ENCODE measurements around the gene RNF182. TPM values are rescaled to one million over a fixed set of nuclear protein-coding genes. Genes with fewer than 3 reads are reported as not detected.

Gene RNF182
- total RNA-seq, 2 experiments from 2014 or later = not detected

DNA sequence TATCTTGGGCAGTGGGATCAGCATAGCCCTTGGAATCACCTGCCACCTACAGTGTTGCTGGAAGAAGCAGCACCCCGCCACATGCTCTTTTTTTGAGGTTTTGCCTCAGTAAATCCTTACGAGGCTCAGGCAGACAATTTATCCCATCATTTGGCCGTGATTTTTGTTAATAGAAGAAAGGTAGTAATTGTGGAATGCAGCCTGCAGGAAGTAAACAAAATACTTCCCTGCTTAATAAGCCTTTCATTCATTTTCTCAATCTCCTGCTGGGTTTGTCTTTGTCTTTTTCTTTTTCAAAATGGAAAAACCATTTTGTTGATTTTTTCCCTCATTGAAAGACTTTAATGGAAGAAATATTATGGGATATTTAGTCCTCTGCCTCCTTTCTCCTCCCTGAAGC, 99.1 kb downstream of the RNF182 start:
- peaks cover 6% of the 10 kb centered on the region for H3K27me3 Mint-ChIP-seq
- H3K4me3 Mint-ChIP-seq = no peak overlapping the region
- no peaks in the 10 kb centered on the region for H3K9me3 Mint-ChIP-seq (ENCODE audit: low read depth)
- POLR2A ChIA-PET = no interaction called here
- H3K36me3 Mint-ChIP-seq (ENCODE audit: low read depth) = no peaks in the 10 kb centered on the region
- CTCF ChIA-PET = no interaction called here
- H3K4me1 Mint-ChIP-seq = no peaks in the 10 kb centered on the region
- intact Hi-C loops (cut with DNase I, micrococcal nuclease) = no loop called here
- H3K27ac Mint-ChIP-seq = no peak overlapping the region
- ATAC-seq (no peak), DNase-seq (no peak)

DNA sequence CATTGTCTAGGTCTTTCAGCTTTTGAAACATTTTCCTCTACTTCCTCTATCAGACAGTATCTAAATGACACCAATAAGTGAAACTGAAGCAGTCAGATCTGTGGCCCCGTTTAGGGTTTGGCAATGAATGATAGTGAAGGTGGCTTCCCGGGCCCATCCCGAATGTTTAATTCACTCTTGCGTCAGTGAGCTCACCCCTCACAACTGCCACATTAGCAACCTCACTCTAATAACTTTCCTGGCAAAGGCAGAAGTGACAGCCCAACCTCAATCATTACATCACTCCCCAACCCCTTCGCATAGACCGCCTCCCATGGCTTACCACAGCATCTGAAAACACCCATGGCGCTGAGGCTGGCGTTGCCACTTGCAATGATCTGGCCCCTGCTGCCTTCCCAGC, 100.4 kb downstream of the RNF182 start:
- H3K27me3 Mint-ChIP-seq = peaks cover 8% of the 10 kb centered on the region
- H3K27ac Mint-ChIP-seq = no peak overlapping the region
- no peaks in the 10 kb centered on the region for H3K36me3 Mint-ChIP-seq (ENCODE audit: low read depth)
- CTCF ChIA-PET = interaction anchor here (0.8 to 2.1 kb wide), 3 partner anchors 12 to 117 kb away, joined by 3 to 5 read pairs (median 4); no protein-coding TSS in a partner anchor
- H3K4me1 Mint-ChIP-seq = no peaks in the 10 kb centered on the region
- intact Hi-C loops (cut with DNase I, micrococcal nuclease) = no loop called here
- H3K9me3 Mint-ChIP-seq (ENCODE audit: low read depth) = no peaks in the 10 kb centered on the region
- ATAC-seq = peak; percentile 51
- peak; percentile 13 for DNase-seq
- POLR2A ChIA-PET = interaction anchor here (0.6 kb wide), 1 partner anchor 707 kb away, joined by 3 read pairs; no protein-coding TSS in a partner anchor
- no peak overlapping the region for H3K4me3 Mint-ChIP-seq

GRCh38 chr6:14026831-14027539, 102.2 kb downstream of the RNF182 start:
- intact Hi-C loops (cut with DNase I, micrococcal nuclease) = no loop called here
- no peaks in the 10 kb centered on the region for H3K36me3 Mint-ChIP-seq (ENCODE audit: low read depth)

DNA sequence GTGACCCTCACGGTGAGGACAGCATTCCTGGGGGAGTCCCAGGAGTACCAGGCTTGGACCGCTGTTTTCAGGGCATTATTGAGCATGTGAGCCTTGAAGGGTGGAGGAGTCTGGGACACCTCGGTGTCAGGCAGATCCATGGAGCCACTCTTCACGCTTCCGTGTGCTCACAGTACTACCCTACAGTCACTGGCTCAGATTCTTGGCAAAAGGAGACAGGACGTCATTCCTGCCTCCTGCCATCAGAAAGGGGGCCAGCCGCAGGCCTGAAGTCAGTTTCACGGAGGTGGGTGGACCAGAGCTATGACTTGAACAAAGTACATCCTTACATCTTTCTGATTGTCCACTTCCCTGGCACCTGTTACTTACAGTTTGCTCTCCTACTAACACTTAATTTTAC, 103.9 kb downstream of the RNF182 start:
- POLR2A ChIA-PET = no interaction called here
- Mint-ChIP-seq H3K27ac (no peak overlapping the region), H3K4me1 (no peaks in the 10 kb centered on the region), H3K27me3 (peaks cover 11% of the 10 kb centered on the region), H3K36me3 (ENCODE audit: low read depth) (no peaks in the 10 kb centered on the region), H3K4me3 (no peak overlapping the region), H3K9me3 (ENCODE audit: low read depth) (no peaks in the 10 kb centered on the region)
- CTCF ChIA-PET = interaction anchor here (0.7 kb wide), 1 partner anchor 243 kb away, joined by 3 read pairs; no protein-coding TSS in a partner anchor
- ATAC-seq (no peak), DNase-seq (no peak)
- intact Hi-C loops (cut with DNase I, micrococcal nuclease) = no loop called here

More at GRCh38 chr6:14026831-14027539, 102.2 kb downstream of the RNF182 start:
- H3K9me3 Mint-ChIP-seq (ENCODE audit: low read depth) = no peaks in the 10 kb centered on the region
- H3K27ac Mint-ChIP-seq = no peak overlapping the region
- H3K27me3 Mint-ChIP-seq = peaks cover 11% of the 10 kb centered on the region
- no peak overlapping the region for H3K4me3 Mint-ChIP-seq
- DNase-seq = no peak
- H3K4me1 Mint-ChIP-seq = no peaks in the 10 kb centered on the region
- ChIA-PET POLR2A (no interaction called here), CTCF (interaction anchor here (0.8 to 2.1 kb wide), 3 partner anchors 11 to 118 kb away, joined by 3 to 5 read pairs (median 4); no protein-coding TSS in a partner anchor)
- ATAC-seq = no peak

DNA sequence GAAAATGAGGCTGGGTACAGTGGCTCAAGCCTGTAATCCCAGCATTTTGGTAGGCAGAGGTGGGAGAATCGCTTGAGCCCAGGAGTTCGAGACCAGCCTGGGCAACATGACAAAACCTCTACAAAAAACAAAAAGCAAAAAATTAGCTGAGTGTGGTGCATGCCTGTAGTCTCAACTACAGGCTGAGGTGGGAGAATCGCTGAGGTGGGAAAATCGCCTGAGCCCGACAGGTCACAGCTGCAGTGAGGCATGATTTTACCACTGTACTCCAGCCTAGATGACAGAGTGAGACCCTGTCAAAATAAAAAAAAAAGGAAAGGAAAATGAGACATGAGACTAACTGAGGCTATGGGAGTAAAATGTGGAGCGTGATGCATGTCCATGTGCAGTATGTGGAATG, 104.9 kb downstream of the RNF182 start:
- ChIA-PET POLR2A (no interaction called here), CTCF (interaction anchor here (0.6 to 3.2 kb wide), 5 partner anchors 9 to 1031 kb away, joined by 3 to 13 read pairs (median 3); no protein-coding TSS in a partner anchor)

More for the DNA sequence above, 104.9 kb downstream of the RNF182 start:
- no peak for ATAC-seq
- Mint-ChIP-seq H3K27me3 (peaks cover 14% of the 10 kb centered on the region), H3K4me3 (no peak overlapping the region), H3K27ac (no peak overlapping the region), H3K36me3 (ENCODE audit: low read depth) (no peaks in the 10 kb centered on the region), H3K9me3 (ENCODE audit: low read depth) (no peaks in the 10 kb centered on the region), H3K4me1 (no peaks in the 10 kb centered on the region)
- intact Hi-C loops (cut with DNase I, micrococcal nuclease) = no loop called here
- no peak for DNase-seq

Other genes with a start within 250 kb of the RNF182 start
- 10 to 100 TPM; 50.8 to 65.0 TPM for gene RANBP9, start 213.1 kb upstream of the RNF182 start, total RNA-seq
- 10 to 100 TPM; 37.9 to 59.3 TPM for gene MCUR1, start 110.4 kb upstream of the RNF182 start, total RNA-seq
- gene CD83, start 192.8 kb downstream of the RNF182 start, total RNA-seq = 10 to 100 TPM; 22.0 to 22.9 TPM

Measured in activated CD4-positive, alpha-beta T cell treated with anti-CD3 and anti-CD28 coated beads for 36 hours (primary cell).